Measurements from ENCODE around the gene SAPCD2.

The SAPCD2 gene

DNA sequence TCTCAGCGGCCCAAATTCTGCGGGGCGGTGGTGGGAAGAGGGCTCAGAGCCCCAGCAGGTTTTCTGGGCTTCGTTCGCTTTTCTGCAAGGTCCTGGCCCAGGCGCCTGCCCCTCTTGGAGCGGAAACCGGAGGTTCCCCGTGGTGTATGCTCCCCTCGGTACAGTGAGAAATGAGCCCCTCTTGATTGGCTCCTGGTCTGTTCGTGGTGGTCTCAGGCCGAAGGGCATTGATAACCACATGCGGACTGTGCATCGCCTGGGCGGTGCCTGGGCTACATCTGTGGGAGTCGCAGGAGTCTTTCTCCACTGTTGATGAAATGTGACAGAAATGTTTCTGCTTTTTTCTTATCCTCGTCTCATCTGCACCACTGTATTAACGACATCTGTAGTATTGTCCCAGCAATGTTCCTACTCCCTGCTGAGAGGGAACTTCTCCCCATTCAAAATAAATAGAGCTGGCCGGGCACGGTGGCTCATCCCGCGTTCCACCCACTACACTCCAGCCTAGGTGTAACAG lies 17.1 kb upstream of the SAPCD2 start:
- TF ChIP-seq CTCF (IDR thresholded peaks at IDR 0.05), result no peak
- Mint-ChIP-seq H3K4me1 (peaks cover 24% of the 10 kb centered on the region), H3K4me3 (peak overlapping the region; percentile 88), H3K36me3 (ENCODE audit: low read depth) (peaks cover 17% of the 10 kb centered on the region), H3K9me3 (no peaks in the 10 kb centered on the region), H3K27me3 (ENCODE audit: low read depth, poor library complexity) (peaks cover 30% of the 10 kb centered on the region), H3K27ac (peak overlapping the region; percentile 88)
- no peak for DNase-seq

- Mint-ChIP-seq H3K4me3 (peak within 1 kb of the TSS; percentile 88), H3K27ac (peak within 1 kb of the TSS; percentile 88), H3K27me3 (ENCODE audit: low read depth, poor library complexity) (peaks cover 36% of the 10 kb centered on the region), H3K36me3 (ENCODE audit: low read depth) (peaks cover 15% of the 10 kb centered on the region), H3K9me3 (no peaks in the 10 kb centered on the region), H3K4me1 (peaks cover 24% of the 10 kb centered on the region)
- DNase-seq, result peak; percentile 97
- no peak for TF ChIP-seq CTCF (IDR thresholded peaks at IDR 0.05)
These were observed 16.4 kb upstream of the SAPCD2 start, which contains the start of gene MAN1B1 for GRCh38 chr9:137086531-137087408. Gene MAN1B1, plus strand, starts transcription at chr9:137086985. Its CDS starts 15 bp downstream, at chr9:137087000.

- Mint-ChIP-seq H3K9me3 (no peaks in the 10 kb centered on the region), H3K27ac (no peak overlapping the region), H3K27me3 (ENCODE audit: low read depth, poor library complexity) (peaks cover 44% of the 10 kb centered on the region), H3K4me3 (peak overlapping the region; percentile 85), H3K36me3 (ENCODE audit: low read depth) (peaks cover 13% of the 10 kb centered on the region), H3K4me1 (peaks cover 24% of the 10 kb centered on the region)
- peak; percentile 40 for DNase-seq
- no peak for TF ChIP-seq CTCF (IDR thresholded peaks at IDR 0.05)
These were observed 15.7 kb upstream of the SAPCD2 start for GRCh38 chr9:137085920-137086530.

GRCh38 chr9:137084526-137084925 lies 14.2 kb upstream of the SAPCD2 start:
- Mint-ChIP-seq H3K27ac (no peak overlapping the region), H3K4me3 (no peak overlapping the region), H3K4me1 (peaks cover 24% of the 10 kb centered on the region), H3K9me3 (no peaks in the 10 kb centered on the region), H3K36me3 (ENCODE audit: low read depth) (peaks cover 7% of the 10 kb centered on the region), H3K27me3 (ENCODE audit: low read depth, poor library complexity) (peaks cover 55% of the 10 kb centered on the region)
- DNase-seq, result no peak
- TF ChIP-seq CTCF (IDR thresholded peaks at IDR 0.05), result no peak

- DNase-seq, result no peak
- Mint-ChIP-seq H3K27ac (no peak overlapping the region), H3K4me3 (no peak overlapping the region), H3K4me1 (peaks cover 27% of the 10 kb centered on the region), H3K27me3 (ENCODE audit: low read depth, poor library complexity) (peaks cover 61% of the 10 kb centered on the region), H3K36me3 (ENCODE audit: low read depth) (no peaks in the 10 kb centered on the region), H3K9me3 (no peaks in the 10 kb centered on the region)
- no peak for TF ChIP-seq CTCF (IDR thresholded peaks at IDR 0.05)
These were observed 13.1 kb upstream of the SAPCD2 start for GRCh38 chr9:137083394-137084004.
